OCI-LY1 (cell line): Measurements from ENCODE around the gene LRFN4.

Experiments used
- EZH2 ChIP-seq: fragments of 200-600 bp; sonication (generic), shearing (Covaris generic); IDR thresholded peaks from 2 replicates; pipeline ENCODE4 v1.8.0; 2017; ENCODE audit warnings: borderline replicate concordance, mixed run types, mild to moderate bottlenecking, antibody characterized with exemption, low read length, moderate library complexity, mixed read lengths
- TF ChIP-seq, protein P1 (sequence below): fragments of 200-600 bp; sonication (generic), shearing (Covaris generic); IDR thresholded peaks from 2 replicates; pipeline ENCODE4 v1.5.1; 2017; ENCODE audit warnings: mild to moderate bottlenecking, antibody characterized with exemption, low read length, moderate library complexity, mixed read lengths

DNA sequence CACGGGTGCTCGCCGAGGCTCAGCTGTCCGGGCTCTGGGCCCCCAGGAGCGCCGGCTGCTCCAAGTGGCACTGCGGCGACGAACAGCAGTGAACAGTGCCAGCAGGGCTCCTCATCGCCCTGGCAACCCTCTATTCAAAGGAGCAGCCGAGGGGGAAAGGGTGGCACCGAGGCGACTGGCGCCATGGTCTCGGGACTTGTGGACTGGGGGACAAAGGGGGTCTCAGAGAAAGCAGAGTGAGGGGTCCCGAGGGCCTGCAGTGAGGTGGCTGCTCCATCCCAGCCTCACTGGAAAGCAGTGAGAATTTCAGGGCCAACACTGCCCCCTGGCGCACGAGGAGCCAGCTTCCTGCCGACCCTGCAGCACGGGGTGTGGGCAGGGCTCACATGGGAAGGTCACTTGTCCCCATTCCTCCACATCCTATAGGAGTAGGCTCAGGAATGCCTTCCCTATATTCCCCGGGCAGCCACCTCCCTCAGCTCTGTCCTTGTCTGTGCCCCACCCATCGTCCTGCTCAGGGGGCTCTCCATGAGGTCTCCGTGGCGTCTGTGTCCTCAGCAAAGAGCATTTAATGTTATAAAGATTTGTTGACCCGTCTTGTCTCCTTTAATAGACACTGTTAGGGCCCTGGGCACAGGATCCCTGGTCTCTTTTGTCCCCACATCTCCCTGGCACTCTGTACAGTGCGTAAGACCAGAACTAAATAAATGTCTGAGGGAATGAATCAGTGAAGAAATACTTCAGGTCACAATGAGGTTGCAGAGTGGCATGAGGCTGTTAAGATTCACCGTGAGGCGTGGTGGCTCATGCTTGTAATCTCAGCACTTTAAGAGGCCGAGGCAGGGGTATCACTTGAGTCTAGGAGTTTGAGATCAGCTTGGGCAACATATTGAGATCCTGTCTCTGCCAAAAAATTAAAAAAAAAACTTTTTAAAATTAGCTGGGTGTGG is 26.4 kb downstream of the LRFN4 start:
- TF ChIP-seq, protein P1, sequence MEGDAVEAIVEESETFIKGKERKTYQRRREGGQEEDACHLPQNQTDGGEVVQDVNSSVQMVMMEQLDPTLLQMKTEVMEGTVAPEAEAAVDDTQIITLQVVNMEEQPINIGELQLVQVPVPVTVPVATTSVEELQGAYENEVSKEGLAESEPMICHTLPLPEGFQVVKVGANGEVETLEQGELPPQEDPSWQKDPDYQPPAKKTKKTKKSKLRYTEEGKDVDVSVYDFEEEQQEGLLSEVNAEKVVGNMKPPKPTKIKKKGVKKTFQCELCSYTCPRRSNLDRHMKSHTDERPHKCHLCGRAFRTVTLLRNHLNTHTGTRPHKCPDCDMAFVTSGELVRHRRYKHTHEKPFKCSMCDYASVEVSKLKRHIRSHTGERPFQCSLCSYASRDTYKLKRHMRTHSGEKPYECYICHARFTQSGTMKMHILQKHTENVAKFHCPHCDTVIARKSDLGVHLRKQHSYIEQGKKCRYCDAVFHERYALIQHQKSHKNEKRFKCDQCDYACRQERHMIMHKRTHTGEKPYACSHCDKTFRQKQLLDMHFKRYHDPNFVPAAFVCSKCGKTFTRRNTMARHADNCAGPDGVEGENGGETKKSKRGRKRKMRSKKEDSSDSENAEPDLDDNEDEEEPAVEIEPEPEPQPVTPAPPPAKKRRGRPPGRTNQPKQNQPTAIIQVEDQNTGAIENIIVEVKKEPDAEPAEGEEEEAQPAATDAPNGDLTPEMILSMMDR: peak; percentile 85
- no peak for TF ChIP-seq EZH2
